IMR-90 (cell line): ENCODE results near the gene PPP1R9B. TPM values are rescaled to one million over a fixed set of nuclear protein-coding genes. Genes with fewer than 3 reads are reported as not detected.

Experiments
- ATAC-seq: fragments of 200-7000 bp; cut with Tn5 transposase; 2 replicates; pipeline ENCODE4 v1.9.1; 2020; ENCODE audit warnings: low read depth, mild to moderate bottlenecking, moderate library complexity
- BruUV-seq: library from RNA; stranded (reverse); fragments of 400-500 nt; replicated peaks from 2 replicates; lab custom pipeline; 2021; lab: Mats Ljungman, UMichigan
- CTCF ChIA-PET: fragments of 300-600 bp; formaldehyde crosslinking; extraction: SDS; loops from one replicate; lab custom pipeline; 2021; ENCODE audit warnings: antibody characterized with exemption; lab: Yijun Ruan, JAX
- POLR2A ChIA-PET: fragments of 300-600 bp; sonication (Branson Sonifier 250); formaldehyde crosslinking; loops from one replicate; lab custom pipeline; 2022; ENCODE audit warnings: antibody characterized with exemption; ENCODE audit not compliant: unreplicated experiment; lab: Charles Lee
- DNase-seq: peaks from one replicate; pipeline ENCODE4 v3.0.0; 2013
- H2AFZ ChIP-seq: replicated peaks from 2 replicates; pipeline ENCODE3; 2013; ENCODE audit warnings: low read length, mild to moderate bottlenecking; ENCODE audit not compliant: poor library complexity
- H2AK5ac ChIP-seq: 2 replicates; pipeline ENCODE4 v1.6.1; 2013; ENCODE audit warnings: low read depth, low read length, inconsistent platforms
- H2AK9ac ChIP-seq: replicated peaks from 2 replicates; pipeline ENCODE3; 2013; ENCODE audit warnings: mild to moderate bottlenecking, low read depth, low read length, moderate library complexity; ENCODE audit not compliant: poor library complexity
- H2BK120ac ChIP-seq: 2 replicates; pipeline ENCODE4 v1.6.1; 2013; ENCODE audit warnings: low read depth, low read length, inconsistent platforms
- H2BK15ac ChIP-seq: 3 replicates; pipeline ENCODE4 v1.6.1; 2013; ENCODE audit warnings: low read depth, low read length, inconsistent platforms
- H2BK20ac ChIP-seq: 2 replicates; pipeline ENCODE4 v1.6.1; 2013; ENCODE audit warnings: low read depth, mild to moderate bottlenecking, inconsistent platforms, low read length, moderate library complexity
- H2BK5ac ChIP-seq: 2 replicates; pipeline ENCODE4 v1.6.1; 2013; ENCODE audit warnings: mild to moderate bottlenecking, low read depth, low read length, inconsistent platforms; ENCODE audit not compliant: poor library complexity, severe bottlenecking
- H3K14ac ChIP-seq: replicated peaks from 2 replicates; pipeline ENCODE4 v1.6.1; 2013; ENCODE audit warnings: low read depth, low read length, inconsistent platforms
- H3K18ac ChIP-seq: 2 replicates; pipeline ENCODE4 v1.6.1; 2013; ENCODE audit warnings: low read depth, low read length, control low read depth
- H3K23ac ChIP-seq: 2 replicates; pipeline ENCODE4 v1.6.1; 2013; ENCODE audit warnings: low read depth, low read length, inconsistent platforms
- H3K27ac ChIP-seq: 2 replicates; pipeline ENCODE4 v1.5.1; 2013; ENCODE audit warnings: mild to moderate bottlenecking, control low read depth, low read length; ENCODE audit not compliant: insufficient read depth
- H3K27me3 ChIP-seq: 2 replicates; pipeline ENCODE4 v1.6.1; 2013; ENCODE audit warnings: low read length; ENCODE audit not compliant: control insufficient read depth, insufficient read depth
- H3K36me3 ChIP-seq: 2 replicates; pipeline ENCODE4 v1.6.1; 2013; ENCODE audit warnings: low read length, mixed read lengths; ENCODE audit not compliant: control insufficient read depth, insufficient read depth
- H3K4ac ChIP-seq: 2 replicates; pipeline ENCODE4 v1.6.1; 2013; ENCODE audit warnings: low read depth, low read length, inconsistent platforms
- H3K4me1 ChIP-seq: 2 replicates; pipeline ENCODE4 v1.6.1; 2013; ENCODE audit warnings: low read length, mixed read lengths; ENCODE audit not compliant: control insufficient read depth, insufficient read depth
- H3K4me2 ChIP-seq: 2 replicates; pipeline ENCODE4 v1.6.1; 2013; ENCODE audit warnings: low read depth, mild to moderate bottlenecking, control low read depth, low read length, moderate library complexity
- H3K4me3 ChIP-seq: 2 replicates; pipeline ENCODE4 v1.5.1; 2013; ENCODE audit warnings: low read depth, mild to moderate bottlenecking, control low read depth, low read length, moderate library complexity; ENCODE audit not compliant: insufficient read depth
- H3K56ac ChIP-seq: 2 replicates; pipeline ENCODE4 v1.6.1; 2013; ENCODE audit warnings: low read length, inconsistent platforms; ENCODE audit not compliant: insufficient read depth; ENCODE audit errors: extremely low read depth
- H3K79me1 ChIP-seq, 2 experiments: 2 replicates each; pipeline ENCODE4 v1.6.1; 2013; ENCODE audit warnings: low read length in 2 of 2, inconsistent platforms in 1 of 2, low read depth in 1 of 2
- H3K9ac ChIP-seq: 2 replicates; pipeline ENCODE4 v1.6.1; 2013; ENCODE audit warnings: low read depth, low read length, control low read depth
- H3K9me1 ChIP-seq: 2 replicates; pipeline ENCODE4 v1.6.1; 2013; ENCODE audit warnings: low read length, inconsistent platforms; ENCODE audit not compliant: insufficient read depth
- H3K9me3 ChIP-seq: 2 replicates; pipeline ENCODE4 v1.6.1; 2013; ENCODE audit warnings: low read length; ENCODE audit not compliant: control insufficient read depth, insufficient read depth
- H4K20me1 ChIP-seq: 2 replicates; pipeline ENCODE4 v1.6.1; 2013; ENCODE audit warnings: low read length, inconsistent platforms; ENCODE audit not compliant: insufficient read depth
- H4K5ac ChIP-seq: 2 replicates; pipeline ENCODE4 v1.6.1; 2013; ENCODE audit warnings: mild to moderate bottlenecking, low read depth, low read length, control low read depth
- H4K8ac ChIP-seq, 2 experiments: 2 replicates each; pipeline ENCODE4 v1.6.1; 2013; ENCODE audit warnings: low read depth in 2 of 2, low read length in 2 of 2, control low read depth in 1 of 2, inconsistent platforms in 1 of 2
- H4K91ac ChIP-seq: 2 replicates; pipeline ENCODE4 v1.6.1; 2013; ENCODE audit warnings: low read depth, low read length, inconsistent platforms; ENCODE audit not compliant: insufficient read depth
- CTCF ChIP-seq: conservative IDR thresholded peaks from 2 replicates; pipeline ENCODE4 v1.5.1; 2012; ENCODE audit warnings: mild to moderate bottlenecking, low read depth, low read length, improper control_type of control experiment
- MAZ ChIP-seq: IDR thresholded peaks from 2 replicates; pipeline ENCODE4 v1.6.1; 2012; ENCODE audit warnings: low read depth, mild to moderate bottlenecking, low read length, improper control_type of control experiment, moderate library complexity, borderline replicate concordance
- POLR2A ChIP-seq: IDR thresholded peaks from 2 replicates; pipeline ENCODE4 v1.6.1; 2012; ENCODE audit warnings: mild to moderate bottlenecking, low read depth, low read length
- RAD21 ChIP-seq: IDR thresholded peaks from 2 replicates; pipeline ENCODE4 v1.6.1; 2012; ENCODE audit warnings: low read length, improper control_type of control experiment
- WGBS, 2 experiments: methylation state at CpG; one replicate each; pipeline versions ENCODE4 v1.1.5 to v1.1.7; 2013; ENCODE audit warnings: missing lambda C conversion rate in 2 of 2; ENCODE audit not compliant: insufficient read length in 1 of 2; ENCODE audit errors: extremely low coverage in 2 of 2; 5-methylcytosine and 5-hydroxymethylcytosine counted together
- dilution Hi-C: fragments of 300-500 bp; cut with HindIII; formaldehyde crosslinking; loops from one replicate; pipeline ENCODE4 v1.14.3; 2018; ENCODE audit warnings: low sequenced_read_pairs; ENCODE audit not compliant: unreplicated experiment
- in situ Hi-C: fragments of 300-500 bp; cut with MboI; formaldehyde crosslinking; loops from 3 replicates; pipeline ENCODE4 v1.14.3; 2019; ENCODE audit warnings: low sequenced_read_pairs, inconsistent platforms, mixed read lengths
- intact Hi-C: fragments of 100-400 bp; cut with micrococcal nuclease; formaldehyde crosslinking; loops from 2 replicates; pipeline ENCODE4 v1.10.0; 2022
- polyA plus RNA-seq, 3 experiments: library from polyadenylated mRNA; depleted of rRNA; stranded (reverse); fragments of >200 nt; gene quantifications; 2 replicates each; pipeline ENCODE4 v1.2.3, GENCODE V29; 2012; ENCODE audit warnings: low replicate concordance in 1 of 3
- total RNA-seq: library from RNA; depleted of rRNA; stranded (reverse); fragments of >200 nt; gene quantifications from 2 replicates; pipeline ENCODE4 v1.2.3, GENCODE V29; 2012

The PPP1R9B gene
- total and polyA plus RNA-seq, 2 of the 4 experiments (the other 2 are of a cell fraction) = 23.0 to 28.0 TPM

GRCh38 chr17:50176559-50177357 is 26.3 kb upstream of the PPP1R9B start:
- Histone ChIP-seq H2AFZ (no peak overlapping the region), H2AK5ac (peak overlapping the region; percentile 99), H2AK9ac (peak overlapping the region; percentile 66), H3K56ac (no peak overlapping the region), H3K27ac (peak overlapping the region; percentile 84), H4K5ac (peak overlapping the region; percentile 80), H3K9ac (peak overlapping the region; percentile 59; the same call in 1 of the 2 replicates), H4K20me1 (peaks cover 25% of the 10 kb centered on the region), H3K4me2 (no peak overlapping the region), H2BK120ac (peak overlapping the region; percentile 91), H2BK5ac (peak overlapping the region; percentile 95), H2BK20ac (peak overlapping the region; percentile 85), H3K4me3 (no peak overlapping the region), H2BK15ac (peak overlapping the region; percentile 97), H3K18ac (peak overlapping the region; percentile 90), H3K4ac (peak overlapping the region; percentile 98), H3K36me3 (peaks cover 12% of the 10 kb centered on the region), H3K4me1 (peaks cover 34% of the 10 kb centered on the region), H3K9me3 (no peaks in the 10 kb centered on the region), H3K79me1 (peaks cover 17 to 35% of the 10 kb centered on the region in 2 experiments; a peak in 3 of 4 replicates), H3K23ac (peak overlapping the region; percentile 97), H3K14ac (peak overlapping the region; percentile 92), H4K8ac (peak overlapping the region; percentile 91 to 93; a peak in 3 of 4 replicates), H4K91ac (peak overlapping the region; percentile 93), H3K9me1 (peaks cover 21% of the 10 kb centered on the region), H3K27me3 (no peaks in the 10 kb centered on the region)
- 0 out of 2 replicates have a peak, but pooled peaks have one; percentile 14 for TF ChIP-seq CTCF
- 0 out of 2 replicates have a peak, but pooled peaks have one; percentile 69 for TF ChIP-seq POLR2A
- no peak for TF ChIP-seq RAD21
- no peak for TF ChIP-seq MAZ
- WGBS, 2 experiments = 85% methylated on average over 14 of the region's 20 CpGs; no CpG with 5 or more reads in 1 of the 2 experiments
- ChIA-PET CTCF (interaction anchor here (0.8 to 3.0 kb wide), 3 partner anchors 82 to 115 kb away, joined by 6 to 13 read pairs (median 6); no protein-coding TSS in a partner anchor), POLR2A (interaction anchor here (0.6 to 2.8 kb wide), 3 partner anchors 20 to 129 kb away, joined by 3 to 13 read pairs (median 6); partner anchors contain the start of gene COL1A1)
- ATAC-seq (no peak), DNase-seq (no peak)
- intact Hi-C loops (no loop called here), in situ Hi-C loops (loop anchor here (10.0 kb wide), 1 partner anchor 108 kb away; no protein-coding TSS in a partner anchor), dilution Hi-C loops (no loop called here)
- BruUV-seq = no TSS peak
